Measurements from ENCODE around the gene C1QTNF8. TPM values are rescaled to one million over a fixed set of nuclear protein-coding genes. Genes with fewer than 3 reads are reported as not detected.

The C1QTNF8 gene
- total RNA-seq, 1 donor from 2014 or later: not detected

DNA sequence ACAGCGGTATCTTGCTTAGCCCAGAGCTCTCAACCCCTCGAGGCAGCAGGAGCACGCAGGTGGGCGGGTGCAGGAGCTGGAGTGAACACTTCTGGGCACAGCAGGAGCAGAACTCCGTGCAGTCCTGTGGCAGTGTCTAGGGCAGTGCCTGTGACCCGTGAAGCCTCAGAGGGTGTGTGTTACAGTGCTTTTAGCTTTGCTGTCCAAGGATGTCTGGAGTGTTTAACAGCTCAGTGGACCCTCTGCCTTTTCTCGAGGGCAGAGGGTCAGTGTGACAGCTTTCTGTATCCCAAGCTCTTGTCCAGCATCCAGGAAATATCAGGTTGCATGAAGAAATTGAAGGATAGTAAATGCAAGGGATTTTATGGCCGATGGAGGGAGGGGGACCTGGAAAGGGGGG is 39.8 kb downstream of the C1QTNF8 start:
- H3K27me3 ChIP-seq (ENCODE audit: low read depth): peaks cover 83% of the 10 kb centered on the region
- TF ChIP-seq, protein P1, sequence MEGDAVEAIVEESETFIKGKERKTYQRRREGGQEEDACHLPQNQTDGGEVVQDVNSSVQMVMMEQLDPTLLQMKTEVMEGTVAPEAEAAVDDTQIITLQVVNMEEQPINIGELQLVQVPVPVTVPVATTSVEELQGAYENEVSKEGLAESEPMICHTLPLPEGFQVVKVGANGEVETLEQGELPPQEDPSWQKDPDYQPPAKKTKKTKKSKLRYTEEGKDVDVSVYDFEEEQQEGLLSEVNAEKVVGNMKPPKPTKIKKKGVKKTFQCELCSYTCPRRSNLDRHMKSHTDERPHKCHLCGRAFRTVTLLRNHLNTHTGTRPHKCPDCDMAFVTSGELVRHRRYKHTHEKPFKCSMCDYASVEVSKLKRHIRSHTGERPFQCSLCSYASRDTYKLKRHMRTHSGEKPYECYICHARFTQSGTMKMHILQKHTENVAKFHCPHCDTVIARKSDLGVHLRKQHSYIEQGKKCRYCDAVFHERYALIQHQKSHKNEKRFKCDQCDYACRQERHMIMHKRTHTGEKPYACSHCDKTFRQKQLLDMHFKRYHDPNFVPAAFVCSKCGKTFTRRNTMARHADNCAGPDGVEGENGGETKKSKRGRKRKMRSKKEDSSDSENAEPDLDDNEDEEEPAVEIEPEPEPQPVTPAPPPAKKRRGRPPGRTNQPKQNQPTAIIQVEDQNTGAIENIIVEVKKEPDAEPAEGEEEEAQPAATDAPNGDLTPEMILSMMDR (IDR thresholded peaks at IDR 0.05; ENCODE audit: borderline replicate concordance): no peak
- H3K9me3 ChIP-seq (replicated peaks): peaks cover 24% of the 10 kb centered on the region
- H3K27ac ChIP-seq (replicated peaks): no peak overlapping the region
- H3K36me3 ChIP-seq: no peaks in the 10 kb centered on the region
- no peak overlapping the region for H3K4me3 ChIP-seq
- intact Hi-C loops (cut with micrococcal nuclease): loop anchor here (10.0 kb wide), 1 partner anchor 241 kb away; no protein-coding TSS in a partner anchor
- DNase-seq: no peak
- H3K4me1 ChIP-seq: peaks cover 8% of the 10 kb centered on the region

DNA sequence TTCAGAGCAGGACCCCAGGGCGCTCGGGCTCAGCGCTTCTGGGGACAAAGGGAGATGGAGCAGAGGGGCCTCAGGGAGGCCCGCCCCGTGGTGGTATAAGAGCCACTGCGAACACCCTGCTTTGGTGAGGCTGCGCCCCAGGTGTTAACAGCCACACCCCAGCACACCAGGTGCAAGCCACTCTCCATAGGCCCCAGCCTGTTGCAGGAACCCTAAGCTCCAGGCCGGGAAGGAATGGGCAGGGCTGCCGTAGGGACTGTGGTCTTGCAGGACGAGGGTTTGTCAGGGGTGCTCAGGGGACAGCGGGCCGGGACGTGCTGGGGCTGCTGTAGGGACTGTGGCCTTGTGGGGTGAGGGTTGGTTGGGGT is 40.5 kb downstream of the C1QTNF8 start:
- Histone ChIP-seq H3K27ac (replicated peaks) (no peak overlapping the region), H3K4me3 (no peak overlapping the region), H3K4me1 (peaks cover 8% of the 10 kb centered on the region), H3K36me3 (no peaks in the 10 kb centered on the region), H3K27me3 (ENCODE audit: low read depth) (peaks cover 83% of the 10 kb centered on the region), H3K9me3 (replicated peaks) (peaks cover 24% of the 10 kb centered on the region)
- intact Hi-C loops (cut with micrococcal nuclease): loop anchor here (10.0 kb wide), 1 partner anchor 241 kb away; no protein-coding TSS in a partner anchor
- TF ChIP-seq, protein P1 (IDR thresholded peaks at IDR 0.05; ENCODE audit: borderline replicate concordance): no peak
- no peak for DNase-seq

GRCh38 chr16:1054660-1055556 is 41.1 kb downstream of the C1QTNF8 start:
- Histone ChIP-seq H3K4me3 (no peak overlapping the region), H3K27me3 (ENCODE audit: low read depth) (peaks cover 85% of the 10 kb centered on the region), H3K4me1 (peaks cover 8% of the 10 kb centered on the region), H3K27ac (replicated peaks) (no peak overlapping the region), H3K36me3 (no peaks in the 10 kb centered on the region), H3K9me3 (replicated peaks) (peaks cover 24% of the 10 kb centered on the region)
- DNase-seq: peak; percentile 70
- TF ChIP-seq, protein P1 (IDR thresholded peaks at IDR 0.05; ENCODE audit: borderline replicate concordance): peak; percentile 88
- intact Hi-C loops (cut with micrococcal nuclease): loop anchor here (10.0 kb wide), 1 partner anchor 240 kb away; no protein-coding TSS in a partner anchor

GRCh38 chr16:1053700-1054368 is 42.2 kb downstream of the C1QTNF8 start:
- Histone ChIP-seq H3K27ac (replicated peaks) (no peak overlapping the region), H3K9me3 (replicated peaks) (peaks cover 15% of the 10 kb centered on the region), H3K4me3 (no peak overlapping the region), H3K36me3 (no peaks in the 10 kb centered on the region), H3K27me3 (ENCODE audit: low read depth) (peaks cover 91% of the 10 kb centered on the region), H3K4me1 (peaks cover 8% of the 10 kb centered on the region)
- TF ChIP-seq, protein P1 (IDR thresholded peaks at IDR 0.05; ENCODE audit: borderline replicate concordance): no peak
- intact Hi-C loops (cut with micrococcal nuclease): loop anchor here (10.0 kb wide), 1 partner anchor 239 kb away; no protein-coding TSS in a partner anchor
- no peak for DNase-seq

- Histone ChIP-seq H3K36me3 (no peaks in the 10 kb centered on the region), H3K4me3 (no peak overlapping the region), H3K4me1 (peaks cover 15% of the 10 kb centered on the region), H3K27me3 (ENCODE audit: low read depth) (peaks cover 91% of the 10 kb centered on the region), H3K27ac (replicated peaks) (no peak overlapping the region), H3K9me3 (replicated peaks) (peaks cover 13% of the 10 kb centered on the region)
- intact Hi-C loops (cut with micrococcal nuclease): loop anchor here (10.0 kb wide), 1 partner anchor 238 kb away; no protein-coding TSS in a partner anchor
- DNase-seq: no peak
- TF ChIP-seq, protein P1 (IDR thresholded peaks at IDR 0.05; ENCODE audit: borderline replicate concordance): no peak
Measured at GRCh38 chr16:1053121-1053521, 42.9 kb downstream of the C1QTNF8 start.

Measured in left ventricle myocardium inferior (tissue), 1 donor.